Measurements from ENCODE around the gene ZNF442. TPM values are rescaled to one million over a fixed set of nuclear protein-coding genes. Genes with fewer than 3 reads are reported as not detected.
"Not testable (repeated sequence)": the region's sequence is repeated elsewhere in the genome, so short reads cannot be mapped to it uniquely, and the experiment has no call there.

ZNF442 gene
- total RNA-seq, 1 donor from 2014 or later = 4.3 TPM

DNA sequence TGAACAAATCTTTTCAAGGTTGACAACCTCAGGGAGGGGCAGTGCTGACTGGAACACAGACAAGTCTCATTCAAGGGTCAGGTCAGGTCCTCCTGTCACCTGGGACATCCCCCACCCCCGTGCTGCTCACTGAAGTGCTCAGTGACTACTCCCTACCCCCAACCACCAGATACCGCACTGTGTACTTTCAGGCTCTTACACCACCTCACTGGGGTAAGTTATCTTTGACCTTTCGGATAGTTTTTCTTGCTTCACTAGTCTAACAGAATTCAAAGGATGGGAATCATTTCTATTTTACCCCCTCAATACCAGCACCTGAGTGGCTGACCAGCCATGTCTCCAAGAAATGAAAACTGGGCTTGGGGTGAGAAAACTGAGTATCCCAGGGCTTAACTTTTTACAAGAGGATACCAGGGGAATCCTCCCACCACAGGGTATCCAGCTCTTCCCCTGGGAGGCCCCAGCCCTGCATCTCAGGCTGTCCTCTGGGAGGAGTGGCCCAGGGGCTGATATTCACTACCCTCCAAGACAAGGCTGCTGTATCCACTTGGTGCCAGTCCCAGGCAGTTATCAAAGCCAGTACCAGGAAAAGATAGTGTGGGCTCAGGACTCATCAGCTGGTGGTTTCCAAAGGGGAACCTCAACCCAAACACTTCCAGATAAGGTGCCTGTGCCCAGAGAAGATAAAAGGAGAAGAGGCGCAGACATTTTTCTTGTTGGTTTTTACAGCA is 34.1 kb downstream of the ZNF442 start:
- Mint-ChIP-seq H3K4me1 (peaks cover 22% of the 10 kb centered on the region), H3K9me3 (no peaks in the 10 kb centered on the region), H3K36me3 (peaks cover 4% of the 10 kb centered on the region), H3K4me3 (peak overlapping the region; percentile 39), H3K27me3 (ENCODE audit: low read depth) (no peaks in the 10 kb centered on the region), H3K27ac (no peak overlapping the region)
- DNase-seq (ENCODE audit: low spot score in 2 of 2, unreplicated experiment in 2 of 2) = no peak
- TF ChIP-seq CTCF (IDR thresholded peaks at IDR 0.05; ENCODE audit: unreplicated experiment) = no peak

GRCh38 chr19:12330340-12330739 is 35.1 kb downstream of the ZNF442 start:
- DNase-seq (ENCODE audit: low spot score in 2 of 2, unreplicated experiment in 2 of 2) = no peak
- peaks cover 8% of the 10 kb centered on the region for H3K36me3 Mint-ChIP-seq
- TF ChIP-seq CTCF (IDR thresholded peaks at IDR 0.05; ENCODE audit: unreplicated experiment) = no peak
- peaks cover 5% of the 10 kb centered on the region for H3K9me3 Mint-ChIP-seq
- peaks cover 22% of the 10 kb centered on the region for H3K4me1 Mint-ChIP-seq
- H3K27ac Mint-ChIP-seq = no peak overlapping the region
- no peak overlapping the region for H3K4me3 Mint-ChIP-seq
- H3K27me3 Mint-ChIP-seq (ENCODE audit: low read depth) = no peaks in the 10 kb centered on the region

- peaks cover 28% of the 10 kb centered on the region for H3K9me3 Mint-ChIP-seq
- peaks cover 1% of the 10 kb centered on the region for H3K4me1 Mint-ChIP-seq
- no peaks in the 10 kb centered on the region for H3K27me3 Mint-ChIP-seq (ENCODE audit: low read depth)
- H3K4me3 Mint-ChIP-seq = no peak overlapping the region
- H3K27ac Mint-ChIP-seq = no peak overlapping the region
- DNase-seq (ENCODE audit: low spot score in 2 of 2, unreplicated experiment in 2 of 2) = no peak
- peaks cover 36% of the 10 kb centered on the region for H3K36me3 Mint-ChIP-seq
- no peak for TF ChIP-seq CTCF (IDR thresholded peaks at IDR 0.05; ENCODE audit: unreplicated experiment)
These were observed 39.8 kb downstream of the ZNF442 start for GRCh38 chr19:12325690-12326089.

DNA sequence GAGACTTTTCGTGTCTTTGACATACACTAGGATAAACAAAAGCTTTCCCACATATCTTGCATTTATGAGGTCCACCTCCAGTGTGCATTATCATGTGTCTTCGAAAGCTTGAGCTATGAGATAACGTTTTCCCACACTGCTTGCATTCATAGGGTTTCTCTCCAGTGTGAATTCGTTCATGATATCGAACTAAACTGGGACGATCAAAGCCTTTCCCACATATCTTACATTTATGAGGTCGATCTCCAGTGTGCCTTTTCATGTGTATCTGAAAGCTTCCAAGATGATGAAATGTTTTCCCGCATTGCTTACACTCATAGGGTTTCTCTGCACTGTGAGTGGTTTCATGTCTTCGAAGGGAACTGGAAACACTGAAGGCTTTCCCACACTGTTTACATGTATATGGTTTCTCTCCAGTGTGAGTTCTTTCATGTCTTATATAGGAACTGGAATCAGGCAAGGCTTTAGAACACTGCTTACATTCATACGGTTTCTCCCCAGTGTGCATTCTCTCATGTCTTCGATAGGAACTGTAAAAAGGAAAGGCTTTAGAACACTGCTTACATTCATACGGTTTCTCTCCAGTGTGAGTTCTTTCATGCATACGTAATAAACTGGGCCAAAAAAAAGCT is 46.6 kb downstream of the ZNF442 start:
- Mint-ChIP-seq H3K27me3 (ENCODE audit: low read depth) (no peaks in the 10 kb centered on the region), H3K4me1 (no peaks in the 10 kb centered on the region), H3K27ac (no peak overlapping the region), H3K36me3 (peaks cover 66% of the 10 kb centered on the region), H3K4me3 (no peak overlapping the region), H3K9me3 (peaks cover 48% of the 10 kb centered on the region)
- TF ChIP-seq CTCF (IDR thresholded peaks at IDR 0.05; ENCODE audit: unreplicated experiment) = no peak
- no peak for DNase-seq (ENCODE audit: low spot score in 2 of 2, unreplicated experiment in 2 of 2)

GRCh38 chr19:12314553-12314952 is 50.9 kb downstream of the ZNF442 start:
- no peak for DNase-seq (ENCODE audit: low spot score in 2 of 2, unreplicated experiment in 2 of 2)
- Mint-ChIP-seq H3K27ac (no peak overlapping the region), H3K36me3 (peaks cover 42% of the 10 kb centered on the region), H3K9me3 (peaks cover 30% of the 10 kb centered on the region), H3K4me1 (no peaks in the 10 kb centered on the region), H3K4me3 (no peak overlapping the region), H3K27me3 (ENCODE audit: low read depth) (no peaks in the 10 kb centered on the region)
- no peak for TF ChIP-seq CTCF (IDR thresholded peaks at IDR 0.05; ENCODE audit: unreplicated experiment)

GRCh38 chr19:12308891-12309290 is 56.6 kb downstream of the ZNF442 start:
- not testable (repeated sequence) for H3K9me3 Mint-ChIP-seq; H3K4me3 Mint-ChIP-seq; H3K27ac Mint-ChIP-seq; H3K27me3 Mint-ChIP-seq (ENCODE audit: low read depth); H3K36me3 Mint-ChIP-seq; H3K4me1 Mint-ChIP-seq; DNase-seq (ENCODE audit: low spot score in 2 of 2, unreplicated experiment in 2 of 2)

Measured in mesothelial cell of epicardium (in vitro differentiated cells).